PFSK-1 (cell line): Measurements from ENCODE around the gene SV2C.

Experiments used
- FOXP2 ChIP-seq: optimal IDR thresholded peaks from 2 replicates; pipeline ENCODE3; 2011; ENCODE audit warnings: borderline replicate concordance, control low read depth, inconsistent platforms; ENCODE audit not compliant: insufficient read depth; ENCODE audit errors: extremely low read length, extremely low read depth
- POLR2AphosphoS5 ChIP-seq: IDR thresholded peaks from 2 replicates; pipeline ENCODE4 v1.6.1; 2012; ENCODE audit warnings: low read depth, mild to moderate bottlenecking, control low read depth, low read length, moderate library complexity
- REST ChIP-seq, 2 experiments: IDR thresholded peaks; 2 replicates each; pipeline versions ENCODE4 v1.6.1 to v1.8.0; 2011 to 2012; ENCODE audit warnings: low read depth in 2 of 2, low read length in 2 of 2, control low read depth in 1 of 2, inconsistent platforms in 1 of 2, mild to moderate bottlenecking in 1 of 2, moderate library complexity in 1 of 2; ENCODE audit not compliant: insufficient read depth in 1 of 2
- SIN3A ChIP-seq: IDR thresholded peaks from 2 replicates; pipeline ENCODE4 v1.6.1; 2012; ENCODE audit warnings: mild to moderate bottlenecking, low read length, moderate library complexity, borderline replicate concordance; ENCODE audit not compliant: insufficient read depth
- TAF1 ChIP-seq: IDR thresholded peaks from 2 replicates; pipeline ENCODE4 v1.6.1; 2012; ENCODE audit warnings: low read length, control low read depth, borderline replicate concordance; ENCODE audit not compliant: insufficient read depth

SV2C gene

GRCh38 chr5:76325876-76326491 lies 242.8 kb downstream of the SV2C start:
- TF ChIP-seq REST (IDR thresholded peaks at IDR 0.05; ENCODE audit: insufficient read depth in 1 of 2, low read depth in 2 of 2, low read length in 2 of 2) (no peak), POLR2AphosphoS5 (no peak), SIN3A (no peak), FOXP2 (no peak), TAF1 (no peak)

DNA sequence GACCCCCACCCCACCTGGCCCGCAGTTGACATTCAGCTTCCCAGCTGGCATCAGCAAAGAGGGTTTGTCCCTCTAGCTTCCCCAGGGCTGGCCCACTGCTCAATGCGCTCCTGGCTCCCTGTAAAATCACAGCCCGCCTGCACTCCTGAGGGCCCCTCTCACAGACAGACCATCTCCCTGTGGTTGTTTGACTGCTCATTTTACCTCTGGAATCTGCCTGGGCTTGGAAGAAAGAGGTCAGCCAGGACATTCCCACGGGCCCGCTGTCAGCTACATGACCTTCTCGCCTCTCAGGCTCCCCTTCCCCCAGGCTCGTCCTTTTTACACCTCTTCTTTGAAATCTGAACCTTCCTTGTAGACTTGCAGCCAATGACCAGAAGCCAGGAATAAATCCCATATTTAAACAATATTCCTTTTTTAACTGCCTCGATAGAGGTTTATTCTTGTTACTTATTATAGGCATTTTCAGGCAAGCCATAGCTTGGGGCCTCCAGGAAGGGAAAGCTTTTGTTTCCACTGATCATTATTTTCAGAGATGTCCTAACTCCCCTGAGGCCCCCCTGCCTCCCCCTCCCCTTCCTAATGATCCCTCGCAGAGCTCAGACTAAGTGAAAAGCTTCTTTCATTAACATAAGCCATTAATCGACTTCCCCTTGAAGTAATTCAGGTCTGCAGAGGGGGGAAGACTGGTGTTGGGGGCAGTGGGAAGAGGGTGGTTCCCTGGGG lies 243.6 kb downstream of the SV2C start:
- no peak for TF ChIP-seq POLR2AphosphoS5
- TF ChIP-seq REST (IDR thresholded peaks at IDR 0.05; ENCODE audit: insufficient read depth in 1 of 2, low read depth in 2 of 2, low read length in 2 of 2): no peak
- no peak for TF ChIP-seq TAF1

GRCh38 chr5:76329346-76329745 lies 246.2 kb downstream of the SV2C start:
- no peak for TF ChIP-seq FOXP2
- no peak for TF ChIP-seq SIN3A
- no peak for TF ChIP-seq POLR2AphosphoS5
- no peak for TF ChIP-seq REST (IDR thresholded peaks at IDR 0.05; ENCODE audit: insufficient read depth in 1 of 2, low read depth in 2 of 2, low read length in 2 of 2)
- no peak for TF ChIP-seq TAF1

- TF ChIP-seq SIN3A (no peak), POLR2AphosphoS5 (no peak), TAF1 (no peak), FOXP2 (no peak), REST (IDR thresholded peaks at IDR 0.05; ENCODE audit: insufficient read depth in 1 of 2, low read depth in 2 of 2, low read length in 2 of 2) (no peak)
Observed at GRCh38 chr5:76331126-76331525, 247.9 kb downstream of the SV2C start.

DNA sequence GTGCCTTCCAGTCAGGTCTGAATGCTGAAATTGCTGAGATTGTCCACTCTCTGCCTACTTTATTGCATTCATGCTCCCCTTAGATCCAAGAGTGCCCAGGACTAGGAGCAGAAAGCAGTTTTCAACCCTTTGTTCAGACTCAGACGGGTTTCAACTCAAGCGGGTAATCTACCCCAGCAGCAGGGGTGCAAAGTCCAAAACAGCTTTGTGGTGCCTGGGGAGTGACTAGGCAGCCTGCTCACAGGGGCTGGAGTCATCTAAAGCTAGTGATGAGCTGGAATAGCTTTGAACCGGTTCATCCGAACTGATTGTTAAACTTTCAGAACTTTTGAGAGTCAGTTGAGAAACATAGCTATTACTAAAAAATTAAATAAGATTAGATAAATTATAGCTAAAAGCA lies 248.9 kb downstream of the SV2C start:
- TF ChIP-seq FOXP2 (no peak), REST (IDR thresholded peaks at IDR 0.05; ENCODE audit: insufficient read depth in 1 of 2, low read depth in 2 of 2, low read length in 2 of 2) (no peak), POLR2AphosphoS5 (no peak)
